Measurements from ENCODE around the gene DLG2.
"Not testable (repeated sequence)": the region's sequence is repeated elsewhere in the genome, so short reads cannot be mapped to it uniquely, and the experiment has no call there.

DLG2 gene

GRCh38 chr11:83456075-83456474 is 2171.1 kb downstream of the DLG2 start:
- no peak for DNase-seq

- no peak for DNase-seq
Measured at GRCh38 chr11:83455356-83455755, 2171.8 kb downstream of the DLG2 start.

DNA sequence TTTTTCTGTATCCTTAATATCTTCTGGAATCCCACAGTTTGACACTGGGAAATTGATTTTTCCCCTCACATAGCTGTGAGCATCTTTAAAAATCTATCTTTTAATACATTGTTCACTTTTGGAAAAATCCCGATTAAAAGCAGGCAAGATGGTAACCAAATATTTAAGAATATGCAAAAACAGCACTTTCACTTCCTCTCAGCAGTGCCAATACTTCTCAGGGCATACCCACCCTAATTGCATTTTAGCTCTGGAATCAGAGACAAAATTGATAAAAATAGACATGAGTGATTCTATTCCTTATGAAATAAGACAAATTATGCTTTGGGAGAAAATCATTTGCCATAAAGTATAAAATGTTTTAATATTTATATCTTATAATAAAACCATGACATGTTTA is 2172.5 kb downstream of the DLG2 start:
- no peak for DNase-seq

DNA sequence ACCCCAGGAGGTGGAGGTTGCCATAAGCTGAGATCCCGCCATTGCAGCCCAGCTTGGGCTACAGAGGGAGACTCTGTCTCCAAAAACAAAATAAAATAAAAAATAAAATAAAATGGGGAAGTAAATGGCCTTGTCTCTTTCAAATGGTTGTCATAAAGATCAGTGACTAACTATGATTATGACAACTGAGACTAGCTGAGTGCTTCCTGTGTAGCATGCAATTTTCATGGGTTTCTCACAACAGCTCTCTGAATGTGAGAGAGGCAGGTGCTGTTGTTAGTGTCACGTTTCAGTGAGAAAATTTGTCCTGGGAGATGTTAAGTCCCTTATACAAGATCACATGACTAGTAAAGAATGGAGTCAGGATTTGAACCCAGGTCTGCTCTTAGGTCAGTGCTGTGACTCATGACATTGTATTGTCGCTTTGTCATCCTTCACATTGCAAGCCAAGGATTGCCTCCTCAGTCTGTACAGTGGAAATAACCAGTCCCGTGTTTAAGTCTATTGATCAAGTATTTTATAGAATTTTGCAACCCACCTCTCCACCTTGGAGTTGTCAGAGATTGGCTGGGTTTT is 2177.7 kb downstream of the DLG2 start:
- no peak for DNase-seq

DNA sequence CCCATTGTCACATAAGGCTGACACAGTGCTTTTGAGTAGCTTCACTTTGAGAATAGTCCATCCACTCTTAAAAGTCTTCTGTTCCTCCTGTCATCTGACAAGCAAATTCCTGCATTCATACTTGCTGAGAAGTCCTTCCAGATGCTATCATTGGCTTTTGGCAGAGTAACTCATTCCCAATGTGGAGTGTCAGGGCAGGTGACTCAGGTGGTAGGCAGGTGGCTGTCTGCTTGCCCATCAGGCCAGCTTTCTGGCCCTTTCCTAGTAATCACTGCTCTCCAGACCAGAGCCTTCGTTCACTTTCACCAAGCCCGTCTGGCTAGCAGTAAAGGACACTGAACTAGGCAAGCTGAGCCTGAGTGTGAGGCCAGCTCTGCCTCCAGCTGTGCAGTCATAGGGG is 2178.5 kb downstream of the DLG2 start:
- DNase-seq: no peak

GRCh38 chr11:83443880-83444279 is 2183.3 kb downstream of the DLG2 start:
- DNase-seq: not testable (repeated sequence)

GRCh38 chr11:83441601-83442000 is 2185.5 kb downstream of the DLG2 start:
- no peak for DNase-seq

GRCh38 chr11:83441171-83441570 is 2186.0 kb downstream of the DLG2 start:
- DNase-seq: no peak

GRCh38 chr11:83438438-83438837 is 2188.7 kb downstream of the DLG2 start:
- no peak for DNase-seq

DNA sequence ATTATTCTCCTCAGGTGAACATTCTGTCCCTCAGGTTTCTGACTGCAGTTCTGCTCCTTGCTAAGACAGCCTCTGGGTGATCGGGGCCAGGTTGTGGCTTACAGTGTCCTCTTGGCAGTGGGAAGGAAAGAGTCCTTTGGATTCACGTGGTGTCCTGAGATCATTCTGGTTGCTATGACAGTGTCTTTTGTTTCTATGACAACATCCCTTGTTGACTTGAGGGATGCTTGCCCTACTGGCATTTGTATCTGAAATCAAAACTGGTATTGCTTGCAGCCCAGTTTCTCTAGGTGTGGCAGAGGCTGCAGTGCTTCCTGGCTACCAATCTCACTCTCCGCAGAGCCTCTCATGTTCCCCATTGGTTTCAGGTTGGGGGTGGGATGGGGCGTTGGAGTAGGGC is 2189.2 kb downstream of the DLG2 start:
- no peak for DNase-seq

GRCh38 chr11:83436855-83437254 is 2190.3 kb downstream of the DLG2 start:
- DNase-seq: no peak

DNA sequence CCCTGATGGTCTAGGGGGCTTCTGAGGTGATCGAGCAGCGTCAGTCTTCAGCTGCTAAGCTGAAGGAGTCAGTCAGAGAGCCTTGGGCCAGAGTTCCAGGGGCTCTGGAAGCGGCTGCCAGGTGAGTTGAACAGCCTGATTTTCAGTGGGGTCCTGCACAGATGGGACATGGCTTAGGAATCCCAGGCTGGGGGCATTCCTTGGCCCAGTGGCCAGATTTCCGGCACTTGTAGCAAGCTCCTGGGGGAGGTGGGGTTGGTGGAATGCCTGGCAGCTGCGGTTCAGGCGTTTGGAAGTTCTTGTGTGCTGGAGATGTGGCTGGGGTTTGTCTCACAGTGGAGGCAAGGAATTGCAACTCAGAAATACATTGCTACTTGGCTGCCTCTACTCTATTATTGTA is 2192.3 kb downstream of the DLG2 start:
- DNase-seq: not testable (repeated sequence)

- no peak for DNase-seq
Measured at GRCh38 chr11:83427943-83428342, 2199.2 kb downstream of the DLG2 start.

- DNase-seq: no peak
Measured at GRCh38 chr11:83427501-83427900, 2199.6 kb downstream of the DLG2 start.

DNA sequence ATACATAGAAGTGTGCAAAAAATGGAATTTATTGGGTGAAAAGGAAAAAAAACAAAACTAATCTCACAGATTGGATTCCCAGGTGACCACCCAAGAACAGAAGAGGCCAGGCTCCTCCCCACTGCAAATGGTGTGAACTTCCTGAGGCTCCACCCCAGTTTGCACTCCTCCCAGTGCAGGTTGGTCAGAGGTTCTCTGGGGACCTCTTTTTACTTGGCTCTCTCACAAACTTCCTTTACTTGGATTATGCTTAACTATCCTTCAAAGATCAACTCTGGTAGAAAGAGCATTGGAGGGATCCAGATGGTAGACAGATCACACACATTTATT is 2202.0 kb downstream of the DLG2 start:
- no peak for DNase-seq

DNA sequence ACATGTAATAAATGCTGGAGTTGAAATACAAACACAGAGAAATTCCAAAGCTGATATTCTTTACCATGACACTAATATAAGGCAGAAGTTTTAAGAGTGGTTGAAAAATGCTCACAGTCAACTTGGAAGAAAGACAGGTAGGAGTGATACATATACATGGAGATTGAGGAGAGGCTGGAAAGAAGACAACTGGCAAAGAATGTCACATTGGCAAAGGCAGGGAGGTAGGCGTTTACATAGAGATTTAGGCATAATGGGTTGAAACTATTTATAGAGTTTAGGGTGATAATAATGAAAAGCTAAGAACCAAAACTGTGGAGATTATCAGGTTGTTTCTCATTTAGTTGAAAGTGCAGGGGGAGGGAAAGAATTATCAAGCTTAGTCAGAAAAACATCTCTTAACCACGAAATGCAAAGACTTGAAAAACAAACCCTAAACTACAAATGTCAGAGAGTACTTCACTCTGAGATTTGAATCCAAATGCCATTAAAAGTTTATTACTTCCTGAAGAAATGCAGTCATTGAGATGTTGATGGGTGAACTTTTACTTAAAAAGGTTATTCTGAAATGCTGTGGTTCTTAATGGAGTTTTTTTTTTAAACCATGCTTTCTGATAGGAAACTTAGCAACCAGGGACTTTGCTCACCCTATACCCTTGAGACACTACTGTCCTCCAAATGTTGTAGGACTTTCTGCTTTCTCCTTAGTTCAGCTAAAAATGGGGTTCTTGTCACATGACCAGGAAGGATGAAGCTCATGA is 2202.6 kb downstream of the DLG2 start:
- DNase-seq: no peak

DNA sequence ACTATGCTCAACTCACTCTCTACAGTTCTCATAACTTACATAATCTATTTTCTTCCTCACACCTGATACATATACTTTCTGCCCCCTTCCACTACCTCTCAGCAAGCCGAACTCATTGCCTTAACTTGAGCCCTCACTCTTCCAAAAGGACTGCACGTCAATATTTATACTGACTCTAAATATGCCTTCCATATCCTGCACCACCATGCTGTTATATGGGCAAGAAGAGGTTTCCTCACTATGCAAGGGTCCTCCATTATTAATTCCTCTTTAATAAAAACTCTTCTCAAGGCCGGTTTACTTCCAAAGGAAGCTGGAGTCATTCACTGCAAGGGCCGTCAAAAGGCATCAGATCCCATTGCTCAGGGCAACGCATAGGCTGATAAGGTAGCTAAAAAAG is 2204.5 kb downstream of the DLG2 start:
- not testable (repeated sequence) for DNase-seq

- DNase-seq: no peak
Measured at GRCh38 chr11:83410605-83411565, 2216.3 kb downstream of the DLG2 start.

DNA sequence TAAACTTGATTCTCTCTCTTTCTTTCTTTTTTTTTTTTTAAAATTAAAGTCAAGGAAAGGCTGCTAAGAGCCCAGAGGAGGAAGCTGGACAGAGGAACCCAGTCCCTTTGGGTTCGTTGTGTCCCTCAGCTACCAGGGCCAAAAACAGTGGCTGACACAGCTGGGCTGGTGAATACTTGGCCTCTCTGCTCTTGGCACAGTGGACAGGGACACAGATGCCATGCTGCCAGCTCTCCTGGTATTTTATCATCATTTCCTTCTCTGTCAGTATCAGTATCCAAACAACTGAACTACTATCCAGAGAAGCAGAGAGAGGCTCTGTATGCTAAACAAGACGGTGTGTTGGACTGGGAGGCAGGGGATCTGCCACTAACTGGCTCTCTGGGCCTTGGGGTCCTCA is 2217.3 kb downstream of the DLG2 start:
- no peak for DNase-seq

DNA sequence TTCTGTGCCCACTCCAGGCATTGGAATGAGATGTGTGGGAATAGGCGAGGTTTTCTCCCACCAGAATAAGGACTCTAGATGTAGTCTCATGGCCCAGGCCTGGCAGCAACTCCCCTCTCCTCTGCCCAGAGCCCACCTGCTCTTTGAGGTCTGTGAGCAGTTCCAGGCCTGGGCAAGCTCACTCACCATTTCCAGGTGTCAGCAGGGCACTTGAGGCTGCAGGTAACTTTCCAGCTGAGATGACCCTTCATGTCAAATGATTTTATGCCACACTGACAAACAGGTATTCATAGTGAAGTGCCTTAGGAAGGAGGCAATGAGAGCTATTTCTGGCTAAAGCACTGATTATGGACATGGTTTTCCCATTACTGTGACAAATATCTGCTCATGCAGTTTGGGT is 2217.7 kb downstream of the DLG2 start:
- no peak for DNase-seq

DNA sequence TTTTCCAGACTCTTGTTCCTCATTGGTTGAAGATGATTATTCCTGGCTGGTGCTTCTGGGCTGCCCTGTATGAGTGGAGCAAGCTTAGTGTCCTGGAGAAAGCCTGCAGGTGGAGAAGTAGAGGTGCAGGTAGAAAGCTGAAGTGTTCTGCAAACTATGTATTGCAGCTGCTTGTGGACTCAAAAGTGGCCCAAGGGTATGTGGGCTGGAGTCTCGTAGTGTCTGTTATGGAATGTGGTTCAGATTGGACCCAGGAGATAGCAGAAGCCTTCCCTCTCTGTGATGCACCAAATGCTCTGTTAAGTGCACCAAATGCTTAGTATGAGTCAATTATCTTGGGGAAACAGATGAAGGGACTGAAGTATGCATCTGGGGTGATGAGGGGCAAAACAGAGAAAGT is 2218.2 kb downstream of the DLG2 start:
- no peak for DNase-seq
